ENCODE data around the gene ZBTB16.

Gene ZBTB16

GRCh38 chr11:114263513-114264170 is 204.1 kb downstream of the ZBTB16 start:
- Histone ChIP-seq H3K4me1 (ENCODE audit: control insufficient read depth, insufficient read depth, low read length) (no peaks in the 10 kb centered on the region), H3K27ac (ENCODE audit: extremely low read depth, low read depth, low read length) (no peak overlapping the region), H3K9me3 (ENCODE audit: control insufficient read depth, insufficient read depth, low read depth, low read length) (no peaks in the 10 kb centered on the region), H3K4me3 (ENCODE audit: low read depth, low read length) (no peak overlapping the region), H3K36me3 (ENCODE audit: control insufficient read depth in 2 of 2, insufficient read depth in 1 of 2, low read length in 2 of 2) (no peaks in the 10 kb centered on the region)
- ChIA-PET POLR2A (interaction anchor here (0.5 kb wide), 1 partner anchor 678 kb away, joined by 3 read pairs; no protein-coding TSS in a partner anchor), CTCF (interaction anchor here (0.6 to 11.7 kb wide), 22 partner anchors 20 to 960 kb away, joined by 3 to 392 read pairs (median 4); partner anchors contain the start of gene HTR3A)
- TF ChIP-seq ZNF175 (tag by site-specific recombination; IDR thresholded peaks at IDR 0.05): no peak
- no peak for TF ChIP-seq ZNF324 (tag by site-specific recombination; IDR thresholded peaks at IDR 0.05)
- no peak for TF ChIP-seq ZNF654 (tag by site-specific recombination; IDR thresholded peaks at IDR 0.05; ENCODE audit: low read depth)
- no peak for TF ChIP-seq ZNF548 (tag by site-specific recombination; IDR thresholded peaks at IDR 0.05)
- no peak for TF ChIP-seq ZNF514 (tag by site-specific recombination; IDR thresholded peaks at IDR 0.05)
- no peak for TF ChIP-seq ZNF214 (tag by site-specific recombination; IDR thresholded peaks at IDR 0.05; ENCODE audit: borderline replicate concordance)

DNA sequence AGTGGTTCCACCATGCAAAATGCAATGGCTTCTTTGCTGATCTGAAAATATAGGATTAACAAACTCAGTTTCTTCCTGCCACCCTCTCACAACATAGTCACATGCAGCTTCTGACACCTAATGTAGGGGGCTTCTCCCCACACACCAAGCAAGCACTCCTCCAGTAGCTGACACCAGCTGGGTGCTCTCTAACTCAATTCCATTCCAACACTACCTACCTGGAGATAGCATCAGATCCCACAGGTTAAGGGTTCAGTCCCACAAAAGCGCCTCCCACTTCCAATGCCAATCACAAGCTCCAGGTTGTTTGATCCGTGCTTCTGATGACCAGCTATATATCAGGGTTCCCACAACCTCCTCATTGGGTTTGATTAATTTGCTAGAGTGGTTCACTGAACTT is 204.9 kb downstream of the ZBTB16 start:
- POLR2A ChIA-PET: no interaction called here

DNA sequence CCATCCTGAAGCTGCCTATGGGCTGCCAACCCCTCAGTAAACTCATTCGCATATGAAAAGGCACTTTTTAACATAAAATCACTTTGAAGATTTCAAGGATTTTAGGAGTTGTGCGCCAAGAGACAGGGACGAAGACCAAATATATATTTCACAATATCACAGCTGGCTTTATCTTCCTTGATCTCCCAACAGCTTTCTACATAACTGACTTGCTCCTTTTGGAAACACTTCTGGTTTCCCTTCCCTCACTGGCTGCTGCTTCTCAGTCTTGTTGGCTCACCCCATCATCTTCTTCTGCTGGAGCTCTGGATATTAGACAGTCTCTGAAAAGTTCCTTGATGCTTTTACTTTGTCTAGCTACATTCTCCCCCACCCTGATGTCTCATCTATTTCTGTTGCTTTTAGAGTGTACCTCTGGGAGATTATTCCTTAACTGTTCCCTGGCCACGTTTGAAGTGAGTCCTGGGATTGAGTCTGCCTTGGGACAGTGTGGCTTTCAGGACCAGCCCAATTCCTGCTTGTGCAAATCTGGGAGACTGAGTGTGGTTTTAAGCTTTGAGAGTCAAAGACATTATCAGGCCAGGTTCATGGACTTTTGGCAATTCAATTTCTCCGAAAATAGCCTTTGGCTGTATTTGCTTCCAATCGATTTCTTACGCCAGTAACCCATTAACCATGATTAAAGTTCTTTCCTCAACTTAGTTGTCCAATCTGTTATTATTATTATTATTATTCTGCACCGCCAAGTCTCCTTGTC is 205.8 kb downstream of the ZBTB16 start:
- Histone ChIP-seq H3K4me1 (ENCODE audit: control insufficient read depth, insufficient read depth, low read length) (no peaks in the 10 kb centered on the region), H3K9me3 (ENCODE audit: control insufficient read depth, insufficient read depth, low read depth, low read length) (no peaks in the 10 kb centered on the region), H3K27ac (ENCODE audit: extremely low read depth, low read depth, low read length) (no peak overlapping the region), H3K4me3 (ENCODE audit: low read depth, low read length) (no peak overlapping the region), H3K36me3 (ENCODE audit: control insufficient read depth in 2 of 2, insufficient read depth in 1 of 2, low read length in 2 of 2) (no peaks in the 10 kb centered on the region)
- CTCF ChIA-PET: interaction anchor here (0.6 to 11.7 kb wide), 9 partner anchors 15 to 1179 kb away, joined by 3 to 392 read pairs (median 40); no protein-coding TSS in a partner anchor
- POLR2A ChIA-PET: no interaction called here
- TF ChIP-seq ZEB2 (tag by site-specific recombination; IDR thresholded peaks at IDR 0.05) (no peak), ZSCAN23 (tag by site-specific recombination; IDR thresholded peaks at IDR 0.05) (no peak), ZNF184 (tag by site-specific recombination; IDR thresholded peaks at IDR 0.05) (no peak), RBAK (tag by site-specific recombination; IDR thresholded peaks at IDR 0.05) (no peak), ZNF837 (tag by site-specific recombination; IDR thresholded peaks at IDR 0.05) (no peak)
- TF ChIP-seq, protein P1, sequence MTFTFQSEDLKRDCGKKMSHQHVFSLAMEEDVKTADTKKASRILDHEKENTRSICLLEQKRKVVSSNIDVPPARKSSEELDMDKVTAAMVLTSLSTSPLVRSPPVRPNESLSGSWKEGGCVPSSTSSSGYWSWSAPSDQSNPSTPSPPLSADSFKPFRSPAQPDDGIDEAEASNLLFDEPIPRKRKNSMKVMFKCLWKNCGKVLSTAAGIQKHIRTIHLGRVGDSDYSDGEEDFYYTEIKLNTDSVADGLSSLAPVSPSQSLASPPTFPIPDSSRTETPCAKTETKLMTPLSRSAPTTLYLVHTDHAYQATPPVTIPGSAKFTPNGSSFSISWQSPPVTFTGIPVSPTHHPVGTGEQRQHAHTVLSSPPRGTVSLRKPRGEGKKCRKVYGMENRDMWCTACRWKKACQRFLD (tag by site-specific recombination; IDR thresholded peaks at IDR 0.05): no peak
- TF ChIP-seq, protein P2, sequence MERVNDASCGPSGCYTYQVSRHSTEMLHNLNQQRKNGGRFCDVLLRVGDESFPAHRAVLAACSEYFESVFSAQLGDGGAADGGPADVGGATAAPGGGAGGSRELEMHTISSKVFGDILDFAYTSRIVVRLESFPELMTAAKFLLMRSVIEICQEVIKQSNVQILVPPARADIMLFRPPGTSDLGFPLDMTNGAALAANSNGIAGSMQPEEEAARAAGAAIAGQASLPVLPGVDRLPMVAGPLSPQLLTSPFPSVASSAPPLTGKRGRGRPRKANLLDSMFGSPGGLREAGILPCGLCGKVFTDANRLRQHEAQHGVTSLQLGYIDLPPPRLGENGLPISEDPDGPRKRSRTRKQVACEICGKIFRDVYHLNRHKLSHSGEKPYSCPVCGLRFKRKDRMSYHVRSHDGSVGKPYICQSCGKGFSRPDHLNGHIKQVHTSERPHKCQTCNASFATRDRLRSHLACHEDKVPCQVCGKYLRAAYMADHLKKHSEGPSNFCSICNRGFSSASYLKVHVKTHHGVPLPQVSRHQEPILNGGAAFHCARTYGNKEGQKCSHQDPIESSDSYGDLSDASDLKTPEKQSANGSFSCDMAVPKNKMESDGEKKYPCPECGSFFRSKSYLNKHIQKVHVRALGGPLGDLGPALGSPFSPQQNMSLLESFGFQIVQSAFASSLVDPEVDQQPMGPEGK (tag by site-specific recombination; IDR thresholded peaks at IDR 0.05): no peak

More for the DNA sequence above, 204.9 kb downstream of the ZBTB16 start:
- H3K4me1 ChIP-seq (ENCODE audit: control insufficient read depth, insufficient read depth, low read length): no peaks in the 10 kb centered on the region
- TF ChIP-seq GLI2 (tag by site-specific recombination; IDR thresholded peaks at IDR 0.05; ENCODE audit: borderline replicate concordance, low read depth) (no peak), ZNF610 (tag by site-specific recombination; IDR thresholded peaks at IDR 0.05; ENCODE audit: borderline replicate concordance) (no peak), HOXD13 (CRISPR knock-in tag; IDR thresholded peaks at IDR 0.05; ENCODE audit: borderline replicate concordance) (no peak), OSR2 (tag by site-specific recombination; IDR thresholded peaks at IDR 0.05) (no peak)
- H3K4me3 ChIP-seq (ENCODE audit: low read depth, low read length): no peak overlapping the region
- CTCF ChIA-PET: interaction anchor here (0.6 to 11.7 kb wide), 11 partner anchors 16 to 961 kb away, joined by 3 to 392 read pairs (median 7); no protein-coding TSS in a partner anchor
- no peaks in the 10 kb centered on the region for H3K9me3 ChIP-seq (ENCODE audit: control insufficient read depth, insufficient read depth, low read depth, low read length)
- H3K27ac ChIP-seq (ENCODE audit: extremely low read depth, low read depth, low read length): no peak overlapping the region
- no peaks in the 10 kb centered on the region for H3K36me3 ChIP-seq (ENCODE audit: control insufficient read depth in 2 of 2, insufficient read depth in 1 of 2, low read length in 2 of 2)

All from HEK293 (cell line).